Neutrophil (primary cell): ENCODE data around the gene KBTBD3.
"Not testable (repeated sequence)": the region's sequence is repeated elsewhere in the genome, so short reads cannot be mapped to it uniquely, and the experiment has no call there.

Source experiments
- H3K27ac ChIP-seq: fragments of 200-600 bp; sonication (generic); 2 replicates; pipeline ENCODE4 v1.5.1; 2016; ENCODE audit warnings: mild to moderate bottlenecking, moderate library complexity
- H3K27me3 ChIP-seq: fragments of 200-600 bp; sonication (generic); 2 replicates; pipeline ENCODE4 v1.6.0; 2016; ENCODE audit warnings: mild to moderate bottlenecking
- H3K36me3 ChIP-seq: fragments of 200-600 bp; sonication (generic); 2 replicates; pipeline ENCODE4 v1.5.1; 2017
- H3K4me1 ChIP-seq, 2 experiments: fragments of 200-600 bp in 1 of 2; sonication (generic) in 1 of 2; 1 replicate in 1 of 2; 2 replicates in 1 of 2; pipeline versions ENCODE4 v1.5.1 to v1.6.1; 2013 to 2016; ENCODE audit warnings: low read depth in 1 of 2, low read length in 1 of 2, mild to moderate bottlenecking in 1 of 2, moderate library complexity in 1 of 2; ENCODE audit not compliant: control insufficient read depth in 1 of 2, insufficient read depth in 1 of 2
- H3K4me3 ChIP-seq, 2 experiments: fragments of 200-600 bp in 1 of 2; sonication (generic) in 1 of 2; 1 replicate in 1 of 2; 2 replicates in 1 of 2; pipeline ENCODE4 v1.5.1; 2013 to 2016; ENCODE audit warnings: low read depth in 1 of 2, low read length in 1 of 2, mild to moderate bottlenecking in 1 of 2, moderate library complexity in 1 of 2
- H3K9me3 ChIP-seq: fragments of 200-600 bp; sonication (generic); 2 replicates; pipeline ENCODE4 v1.5.1; 2016
- CTCF ChIP-seq: fragments of 200-600 bp; sonication (generic); IDR thresholded peaks from 2 replicates; pipeline ENCODE4 v1.5.1; 2016; ENCODE audit warnings: antibody characterized with exemption

The KBTBD3 gene

DNA sequence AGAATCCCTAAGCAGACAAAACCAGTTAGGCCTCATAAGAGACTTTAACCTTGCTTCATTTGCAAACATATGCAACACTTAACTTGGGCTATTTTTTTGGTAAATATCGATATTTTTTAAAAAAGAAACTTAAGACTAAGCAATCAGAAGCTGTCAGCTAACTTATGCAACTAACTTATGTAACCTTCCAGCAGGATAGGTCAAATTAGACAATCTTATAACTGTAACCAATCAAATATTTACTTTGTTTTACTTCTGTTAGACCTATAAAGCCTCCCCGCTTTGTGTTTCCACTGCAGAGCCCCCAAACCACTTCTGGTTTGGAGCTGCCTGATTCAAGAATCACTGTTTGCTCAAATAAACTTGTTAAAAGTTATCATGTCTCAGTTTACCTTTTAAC, 63.1 kb downstream of the KBTBD3 start:
- Histone ChIP-seq H3K4me1 (no peaks in the 10 kb centered on the region), H3K27me3 (no peaks in the 10 kb centered on the region), H3K9me3 (no peaks in the 10 kb centered on the region), H3K36me3 (peaks cover 10% of the 10 kb centered on the region), H3K4me3 (no peak overlapping the region), H3K27ac (no peak overlapping the region)
- no peak for TF ChIP-seq CTCF

- H3K36me3 ChIP-seq: peaks cover 10% of the 10 kb centered on the region
- H3K27ac ChIP-seq: no peak overlapping the region
- H3K27me3 ChIP-seq: no peaks in the 10 kb centered on the region
- TF ChIP-seq CTCF: no peak
- H3K4me1 ChIP-seq: no peaks in the 10 kb centered on the region
- no peak overlapping the region for H3K4me3 ChIP-seq
- no peaks in the 10 kb centered on the region for H3K9me3 ChIP-seq
Observed at GRCh38 chr11:106012744-106013143, 64.4 kb downstream of the KBTBD3 start.

DNA sequence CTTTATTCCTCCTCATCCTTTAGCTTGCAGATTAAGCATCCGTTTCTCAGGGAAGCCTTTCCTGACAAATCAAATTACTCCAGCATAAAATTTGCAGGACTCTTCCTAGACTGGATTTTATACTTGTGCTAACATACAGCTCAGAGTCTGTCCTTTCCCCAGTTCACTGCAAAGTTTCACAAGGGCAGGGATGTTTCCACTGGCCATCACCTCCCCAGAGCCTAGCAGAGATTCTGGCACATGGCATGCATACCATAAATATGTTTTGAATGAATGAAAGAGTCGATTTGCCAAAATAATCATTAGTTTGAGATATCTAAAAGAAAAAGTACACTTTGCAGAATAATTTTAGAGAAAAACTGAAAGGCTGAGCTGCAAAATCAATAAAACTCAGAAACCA, 65.7 kb downstream of the KBTBD3 start:
- H3K4me3 ChIP-seq: no peak overlapping the region
- no peaks in the 10 kb centered on the region for H3K9me3 ChIP-seq
- no peaks in the 10 kb centered on the region for H3K4me1 ChIP-seq
- no peak for TF ChIP-seq CTCF
- H3K27me3 ChIP-seq: no peaks in the 10 kb centered on the region
- H3K36me3 ChIP-seq: peaks cover 10% of the 10 kb centered on the region
- H3K27ac ChIP-seq: no peak overlapping the region

DNA sequence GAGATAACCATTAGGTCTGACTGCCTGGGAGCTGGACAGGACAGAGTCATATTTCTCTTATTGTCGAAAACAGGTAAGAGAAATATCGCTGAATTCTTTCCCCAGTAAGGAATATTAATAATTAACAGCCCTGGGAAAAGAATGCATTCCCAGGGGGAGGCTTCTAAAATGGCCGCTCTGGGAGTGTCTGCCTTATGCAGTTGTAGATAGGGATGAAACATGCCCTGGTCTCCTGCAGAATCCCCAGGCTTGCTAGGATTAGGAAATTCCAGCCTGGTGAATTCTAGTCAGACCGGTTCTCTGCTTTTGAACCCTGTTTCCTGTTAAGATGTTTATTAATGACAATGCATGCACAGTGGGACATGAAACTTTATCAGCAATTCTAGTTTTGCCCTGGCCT, 74.1 kb downstream of the KBTBD3 start:
- not testable (repeated sequence) for H3K36me3 ChIP-seq, H3K4me3 ChIP-seq, H3K9me3 ChIP-seq, H3K27ac ChIP-seq, H3K27me3 ChIP-seq, H3K4me1 ChIP-seq

DNA sequence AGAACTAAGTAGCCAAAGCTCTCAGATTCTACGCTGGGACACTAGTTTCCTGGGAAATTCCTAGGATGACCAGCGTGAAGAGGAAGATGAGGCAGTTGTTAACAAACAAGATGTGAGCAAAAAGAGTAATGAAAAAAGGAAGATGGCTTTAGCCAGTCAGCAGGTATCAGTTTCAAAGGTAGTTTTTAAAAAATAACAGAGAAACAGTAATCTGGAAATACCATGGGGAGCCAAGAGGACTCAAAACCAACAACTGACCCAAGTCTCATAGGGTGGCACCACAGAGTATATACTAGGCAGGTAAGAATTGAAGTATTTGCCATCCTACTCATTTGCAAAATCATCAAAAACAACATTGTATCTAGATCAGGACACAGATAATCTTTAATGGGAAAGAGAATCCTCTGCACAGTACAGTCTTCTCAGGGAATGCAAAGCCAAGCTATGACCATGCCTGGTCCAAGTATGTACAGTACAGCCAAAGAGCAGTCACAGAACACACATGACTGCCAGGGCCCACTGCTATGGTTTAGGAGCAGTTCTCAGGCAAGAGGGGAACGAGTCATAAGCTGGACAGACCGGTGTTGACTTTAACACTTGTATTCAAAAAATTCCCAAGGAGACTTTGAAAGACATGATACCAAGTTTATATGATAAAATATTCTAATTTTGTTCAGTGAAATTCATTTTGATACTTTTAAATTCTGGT, 75.7 kb downstream of the KBTBD3 start:
- H3K4me1 ChIP-seq: no peaks in the 10 kb centered on the region
- TF ChIP-seq CTCF: no peak
- H3K4me3 ChIP-seq: no peak overlapping the region

More for the DNA sequence above, 75.7 kb downstream of the KBTBD3 start:
- no peaks in the 10 kb centered on the region for H3K27me3 ChIP-seq
- no peak overlapping the region for H3K27ac ChIP-seq
- no peaks in the 10 kb centered on the region for H3K36me3 ChIP-seq
- no peaks in the 10 kb centered on the region for H3K9me3 ChIP-seq
